GM12872 (cell line): ENCODE measurements around the gene TCEA2.

Source experiments
- CTCF ChIP-seq: IDR thresholded peaks from 3 replicates; pipeline ENCODE4 v1.5.1; 2011; ENCODE audit warnings: low read depth, mild to moderate bottlenecking, low read length, moderate library complexity; ENCODE audit not compliant: insufficient read depth

Gene TCEA2

GRCh38 chr20:64075556-64075955 is 12.6 kb downstream of the TCEA2 start:
- TF ChIP-seq CTCF, result no peak

- no peak for TF ChIP-seq CTCF
Observed at GRCh38 chr20:64076061-64076997, 13.3 kb downstream of the TCEA2 start.

- no peak for TF ChIP-seq CTCF
Observed at GRCh38 chr20:64077094-64077493, 14.1 kb downstream of the TCEA2 start.

- no peak for TF ChIP-seq CTCF
Observed at GRCh38 chr20:64077541-64077875, 14.5 kb downstream of the TCEA2 start.

- no peak for TF ChIP-seq CTCF
Observed at GRCh38 chr20:64077876-64078551, 15.0 kb downstream of the TCEA2 start.

- TF ChIP-seq CTCF, result no peak
Observed at GRCh38 chr20:64078934-64079272, 15.9 kb downstream of the TCEA2 start.

- TF ChIP-seq CTCF, result no peak
Observed at GRCh38 chr20:64079273-64080012, 16.4 kb downstream of the TCEA2 start, which contains the start of gene RGS19. TSS of gene RGS19 (minus strand) at chr20:64079518. CDS start at chr20:64076886, 2,632 bp downstream.
